HepG2 (cell line): Measurements from ENCODE around the gene ANKRD31. TPM values are rescaled to one million over a fixed set of nuclear protein-coding genes. Genes with fewer than 3 reads are reported as not detected.

Source experiments
- ATAC-seq: fragments of 200-7000 bp; cut with Tn5 transposase; 3 replicates; pipeline ENCODE4 v1.9.1; 2020; ENCODE audit warnings: mild to moderate bottlenecking, moderate library complexity
- BruUV-seq: library from RNA; stranded (reverse); fragments of 400-500 nt; replicated peaks from 2 replicates; lab custom pipeline; 2021; lab: Mats Ljungman, UMichigan
- CTCF ChIA-PET: fragments of 300-600 bp; formaldehyde crosslinking; extraction: SDS; loops from one replicate; lab custom pipeline; 2021; ENCODE audit warnings: low total read pairs, inconsistent platforms, low intra/inter-chr PET ratio; lab: Yijun Ruan, JAX
- POLR2A ChIA-PET: fragments of 350-600 bp; sonication (Branson Sonifier 250); formaldehyde crosslinking; loops from one replicate; lab custom pipeline; 2020; ENCODE audit warnings: antibody characterized with exemption, inconsistent platforms; lab: Yijun Ruan, JAX
- DNase-seq: peaks from one replicate; pipeline ENCODE4 v3.0.0-alpha.2; 2015; ENCODE audit warnings: low spot score
- FAIRE-seq: peaks from 3 replicates; lab custom pipeline; 2011; peaks lifted over from hg19 to GRCh38; lab: Jason Lieb, UNC
- H2AFZ ChIP-seq: one replicate; pipeline ENCODE4 v1.6.1; 2011; ENCODE audit warnings: low read length, inconsistent platforms
- H3K27ac ChIP-seq: fragments of 300-600 bp; 3 replicates; pipeline ENCODE4 v1.8.0; 2011; ENCODE audit warnings: mixed run types, mild to moderate bottlenecking, mixed read lengths, low read length, inconsistent platforms; ENCODE audit not compliant: insufficient read depth; ENCODE audit errors: extremely low read length
- H3K27me3 ChIP-seq, 2 experiments: fragments of 200-600 bp in 1 of 2; 2 replicates in 1 of 2; 3 replicates in 1 of 2; pipeline versions ENCODE4 v1.6.0 to v1.8.0; 2011; ENCODE audit warnings: low read length in 2 of 2, mild to moderate bottlenecking in 2 of 2, moderate library complexity in 2 of 2, inconsistent platforms in 1 of 2; ENCODE audit not compliant: insufficient read depth in 2 of 2, control insufficient read depth in 1 of 2
- H3K36me3 ChIP-seq, 2 experiments: fragments of 200-600 bp in 1 of 2; replicated peaks in 1 of 2; 2 replicates in 1 of 2; 3 replicates in 1 of 2; pipeline versions ENCODE4 v1.5.1 to v1.8.0; 2011; ENCODE audit warnings: low read length in 2 of 2, inconsistent platforms in 1 of 2; ENCODE audit not compliant: insufficient read depth in 2 of 2, control insufficient read depth in 1 of 2
- H3K4me1 ChIP-seq: 2 replicates; pipeline ENCODE4 v1.5.1; 2012; ENCODE audit warnings: low read length, inconsistent platforms; ENCODE audit not compliant: insufficient read depth
- H3K4me2 ChIP-seq: 2 replicates; pipeline ENCODE4 v1.6.0; 2011; ENCODE audit warnings: low read depth, low read length, inconsistent platforms
- H3K4me3 ChIP-seq, 3 experiments: fragments of 200-600 bp in 1 of 3; sonication (generic), shearing (Covaris generic) in 1 of 3; replicated peaks in 1 of 3; 2 replicates each; pipeline ENCODE4 v1.5.1; 2011 to 2016; ENCODE audit warnings: low read length in 3 of 3, inconsistent platforms in 2 of 3, low read depth in 2 of 3, mild to moderate bottlenecking in 2 of 3, control low read depth in 1 of 3, mixed read lengths in 1 of 3; ENCODE audit not compliant: insufficient read depth in 1 of 3
- H3K79me2 ChIP-seq: one replicate; pipeline ENCODE4 v1.6.1; 2011; ENCODE audit warnings: low read length, inconsistent platforms; ENCODE audit not compliant: insufficient read depth
- H3K9ac ChIP-seq: 2 replicates; pipeline ENCODE4 v1.6.0; 2011; ENCODE audit warnings: mild to moderate bottlenecking, low read depth, low read length, inconsistent platforms; ENCODE audit not compliant: insufficient read depth
- H3K9me3 ChIP-seq: 2 replicates; pipeline ENCODE4 v1.5.1; 2012; ENCODE audit warnings: mild to moderate bottlenecking, low read length
- H4K20me1 ChIP-seq: 2 replicates; pipeline ENCODE4 v1.6.0; 2011; ENCODE audit warnings: inconsistent platforms, mild to moderate bottlenecking, low read length, moderate library complexity; ENCODE audit not compliant: insufficient read depth
- ELF4 ChIP-seq: sonication (generic); formaldehyde crosslinking; IDR thresholded peaks from 2 replicates; pipeline ENCODE4 v1.5.0; 2020; ENCODE audit warnings: missing genetic modification reagents, mild to moderate bottlenecking, moderate library complexity, borderline replicate concordance
- RBAK ChIP-seq: sonication (generic); formaldehyde crosslinking; IDR thresholded peaks from 2 replicates; pipeline ENCODE4 v1.5.1; 2020; ENCODE audit warnings: mild to moderate bottlenecking, missing genetic modification reagents
- ZNF12 ChIP-seq: sonication (generic); formaldehyde crosslinking; IDR thresholded peaks from 2 replicates; pipeline ENCODE4 v1.5.0; 2020; ENCODE audit warnings: missing genetic modification reagents
- WGBS: methylation state at CpG from one replicate; pipeline ENCODE4 v1.1.6; 2017; ENCODE audit warnings: low lambda C conversion rate; 5-methylcytosine and 5-hydroxymethylcytosine counted together
- in situ Hi-C: cut with HindIII; loops from 2 replicates; pipeline ENCODE4 v1.10.0; 2017; ENCODE audit warnings: low pct_unique_long_range_greater_than_20kb; ENCODE audit not compliant: extremely low pct_ligation_motif_present
- intact Hi-C: fragments of 100-400 bp; cut with micrococcal nuclease; formaldehyde crosslinking; loops from one replicate; pipeline ENCODE4 v1.10.0; 2022; ENCODE audit not compliant: unreplicated experiment
- polyA plus RNA-seq, 8 experiments: library from polyadenylated mRNA; depleted of rRNA in 3 of 8; stranded (reverse) in 7 of 8; unstranded in 1 of 8; fragments of >200 nt; fragmentation: Illumina TruSeq in 4 of 8; extraction: Trizol in 4 of 8; gene quantifications; 2 replicates each; pipeline versions ENCODE4 v1.2.1 to v1.2.3, GENCODE V29; 2011 to 2016; ENCODE audit warnings: low read depth in 4 of 8, missing spikeins in 1 of 8, mixed read lengths in 1 of 8; ENCODE audit not compliant: insufficient read depth in 1 of 8
- small RNA-seq, 3 experiments: library from RNA; depleted of rRNA; stranded (forward); fragments of <200 nt; gene quantifications; one replicate each; pipeline ENCODE3, GENCODE V24; 2012; ENCODE audit warnings: low read depth in 2 of 3, low replicate concordance in 1 of 3; ENCODE audit not compliant: insufficient read length in 3 of 3, insufficient read depth in 2 of 3
- total RNA-seq, 5 experiments: library from RNA; depleted of rRNA; stranded (reverse); fragments of >200 nt; fragmentation: Illumina TruSeq; extraction: Trizol; gene quantifications; 2 replicates each; pipeline ENCODE4 v1.2.3, GENCODE V29; 2016; ENCODE audit warnings: low read depth in 1 of 5

Gene ANKRD31
- total and polyA plus RNA-seq, 2 of the 13 experiments (the other 11 are each of a cell fraction or from before 2014, with no cell fraction given) = 0.01 to 0.09 TPM

GRCh38 chr5:75018805-75019587 lies 217.7 kb downstream of the ANKRD31 start:
- Histone ChIP-seq H3K4me3 (no peak overlapping the region), H3K79me2 (no peaks in the 10 kb centered on the region), H3K36me3 (no peaks in the 10 kb centered on the region), H2AFZ (no peak overlapping the region), H3K9ac (no peak overlapping the region), H3K27ac (no peak overlapping the region), H3K4me1 (peaks cover 25% of the 10 kb centered on the region), H4K20me1 (no peaks in the 10 kb centered on the region), H3K4me2 (no peak overlapping the region), H3K9me3 (no peaks in the 10 kb centered on the region), H3K27me3 (no peaks in the 10 kb centered on the region)
- BruUV-seq = no TSS peak
- peak; percentile 64; the same call in 1 of the 2 replicates for TF ChIP-seq RBAK (CRISPR knock-in tag)
- TF ChIP-seq ZNF12 (CRISPR knock-in tag) = peak; percentile 74
- TF ChIP-seq ELF4 (CRISPR knock-in tag) = no peak
- DNase-seq = no peak
- no peak for ATAC-seq
- 93% methylated on average over 7 of the region's 7 CpGs for WGBS
- ChIA-PET CTCF (no interaction called here), POLR2A (no interaction called here)
- in situ Hi-C loops = no loop called here
- intact Hi-C loops = no loop called here
- no peak for FAIRE-seq

Small RNA genes within 50 kb of the gene (small RNA-seq; reads per million reads assigned to genes)
- gene SUMO2P5 = 0 reads per million in 3 experiments

Other genes with a start within 250 kb of the ANKRD31 start
- 0.22 and 0.27 TPM in 2 replicates for gene GCNT4, start 184.3 kb downstream of the ANKRD31 start, total RNA-seq (2016; rRNA removed; fragmentation: Illumina TruSeq; extraction: Trizol)
- gene GCNT4, start 184.3 kb downstream of the ANKRD31 start, polyA plus RNA-seq (2011; rRNA removed) = 0.26 and 0.38 TPM in 2 replicates
- 111 and 144 TPM in 2 replicates for gene HMGCR, start 100.3 kb upstream of the ANKRD31 start, total RNA-seq (2016; rRNA removed; fragmentation: Illumina TruSeq; extraction: Trizol)
- gene HMGCR, start 100.3 kb upstream of the ANKRD31 start, polyA plus RNA-seq (2011; rRNA removed) = 43.0 and 54.2 TPM in 2 replicates